ENCODE results near the gene OR2G2.
A peak's percentile ranks its signal among the peaks of the same experiment; 100 is the strongest.

Gene OR2G2

GRCh38 chr1:247588060-247588459 is at the start of gene OR2G2:
OR2G2 (plus strand) TSS chr1:247588360; CDS start chr1:247588360, 0 bp downstream.
- no peak for DNase-seq

GRCh38 chr1:247538561-247538960 is 49.6 kb upstream of the OR2G2 start:
- no peak for DNase-seq

- no peak for DNase-seq
Measured at GRCh38 chr1:247539215-247539614, 48.9 kb upstream of the OR2G2 start.

GRCh38 chr1:247540581-247540980 is 47.6 kb upstream of the OR2G2 start:
- DNase-seq = no peak

GRCh38 chr1:247542811-247543210 is 45.3 kb upstream of the OR2G2 start:
- no peak for DNase-seq

- DNase-seq = no peak
Measured at GRCh38 chr1:247548092-247548491, 40.1 kb upstream of the OR2G2 start.

GRCh38 chr1:247548769-247549182 is 39.4 kb upstream of the OR2G2 start, which contains the start of gene GCSAML:
GCSAML (plus strand) TSS chr1:247549134; CDS start chr1:247549192, 58 bp downstream.
- DNase-seq = peak in 1 of 2 donors; percentile 16

GRCh38 chr1:247551721-247552120 is 36.4 kb upstream of the OR2G2 start:
- no peak for DNase-seq

GRCh38 chr1:247552231-247552630 is 35.9 kb upstream of the OR2G2 start:
- DNase-seq = no peak

GRCh38 chr1:247557926-247558674 is 30.1 kb upstream of the OR2G2 start:
- no peak for DNase-seq

- DNase-seq = no peak
Measured at GRCh38 chr1:247561711-247562110, 26.4 kb upstream of the OR2G2 start.

GRCh38 chr1:247562198-247562597 is 26.0 kb upstream of the OR2G2 start:
- DNase-seq = no peak

GRCh38 chr1:247574236-247574635 is 13.9 kb upstream of the OR2G2 start:
- DNase-seq = no peak

- no peak for DNase-seq
Measured at GRCh38 chr1:247574664-247575063, 13.5 kb upstream of the OR2G2 start.

GRCh38 chr1:247576514-247576913 is 11.6 kb upstream of the OR2G2 start:
- DNase-seq = no peak

GRCh38 chr1:247578946-247579460 is 9.2 kb upstream of the OR2G2 start:
- no peak for DNase-seq

GRCh38 chr1:247605286-247605685 is 17.1 kb downstream of the OR2G2 start, which contains the start of gene OR2G3:
OR2G3 (plus strand) TSS chr1:247605586; CDS start chr1:247605586, 0 bp downstream.
- DNase-seq = no peak

GRCh38 chr1:247613405-247613804 is 25.2 kb downstream of the OR2G2 start:
- no peak for DNase-seq

GRCh38 chr1:247614625-247615024 is 26.5 kb downstream of the OR2G2 start:
- no peak for DNase-seq

- DNase-seq = no peak
Measured at GRCh38 chr1:247627951-247628350, 39.8 kb downstream of the OR2G2 start.

- no peak for DNase-seq
Measured at GRCh38 chr1:247638011-247638410, 49.9 kb downstream of the OR2G2 start.

- DNase-seq = no peak
Measured at GRCh38 chr1:247638781-247639180, 50.6 kb downstream of the OR2G2 start.
